Fibroblast of lung (primary cell): ENCODE measurements around the gene PER2. TPM values are rescaled to one million over a fixed set of nuclear protein-coding genes. Genes with fewer than 3 reads are reported as not detected.

Experiments used
- DNase-seq, 2 donors: peaks; one replicate each; pipeline versions ENCODE4 v3.0.0 to v3.0.0-alpha.2; 2010; ENCODE audit warnings: low read depth in 2 of 2
- H2AFZ ChIP-seq: 2 replicates; pipeline ENCODE4 v1.5.1; 2012; ENCODE audit warnings: low read length, control low read depth, inconsistent platforms
- H3K27ac ChIP-seq: 2 replicates; pipeline ENCODE4 v1.5.1; 2011; ENCODE audit warnings: low read length, control low read depth; ENCODE audit not compliant: insufficient read depth
- H3K27me3 ChIP-seq: 2 replicates; pipeline ENCODE4 v1.5.1; 2011; ENCODE audit warnings: mild to moderate bottlenecking, low read length; ENCODE audit not compliant: control insufficient read depth, insufficient read depth
- H3K36me3 ChIP-seq: 2 replicates; pipeline ENCODE4 v1.5.1; 2011; ENCODE audit warnings: low read length; ENCODE audit not compliant: control insufficient read depth, insufficient read depth
- H3K4me1 ChIP-seq: 2 replicates; pipeline ENCODE4 v1.5.1; 2011; ENCODE audit warnings: low read length; ENCODE audit not compliant: control insufficient read depth, insufficient read depth; ENCODE audit errors: extremely low read depth
- H3K4me2 ChIP-seq: 2 replicates; pipeline ENCODE4 v1.5.1; 2011; ENCODE audit warnings: low read length, control low read depth; ENCODE audit not compliant: insufficient read depth; ENCODE audit errors: extremely low read depth
- H3K4me3 ChIP-seq, 4 experiments: fragments of 200-600 bp in 1 of 4; sonication (generic) in 1 of 4; replicated peaks in 1 of 4; 2 replicates each; pipeline ENCODE4 v1.5.1; 2011 to 2016; ENCODE audit warnings: low read length in 4 of 4, low read depth in 3 of 4, mild to moderate bottlenecking in 3 of 4, control low read depth in 2 of 4, inconsistent platforms in 1 of 4, mixed read lengths in 1 of 4; ENCODE audit not compliant: insufficient read depth in 1 of 4; ENCODE audit errors: control extremely low read depth in 1 of 4
- H3K79me2 ChIP-seq: 2 replicates; pipeline ENCODE4 v1.5.1; 2012; ENCODE audit warnings: mild to moderate bottlenecking, low read length, inconsistent platforms; ENCODE audit not compliant: control insufficient read depth, insufficient read depth
- H3K9ac ChIP-seq: 2 replicates; pipeline ENCODE4 v1.5.1; 2011; ENCODE audit warnings: mild to moderate bottlenecking, low read length, control low read depth; ENCODE audit not compliant: insufficient read depth
- H3K9me3 ChIP-seq: 2 replicates; pipeline ENCODE4 v1.5.1; 2012; ENCODE audit warnings: low read depth, low read length; ENCODE audit not compliant: control insufficient read depth, insufficient read depth
- H4K20me1 ChIP-seq: 2 replicates; pipeline ENCODE4 v1.5.1; 2011; ENCODE audit warnings: low read length; ENCODE audit not compliant: control insufficient read depth, insufficient read depth; ENCODE audit errors: extremely low read depth
- EZH2 ChIP-seq: IDR thresholded peaks from 2 replicates; pipeline ENCODE4 v1.5.1; 2012; ENCODE audit warnings: low read length, control low read depth, mild to moderate bottlenecking; ENCODE audit errors: missing control alignments
- polyA plus RNA-seq, 2 donors: library from polyadenylated mRNA; depleted of rRNA in 1 of 2; stranded (reverse) in 1 of 2; unstranded in 1 of 2; fragments of >200 nt; gene quantifications; 2 replicates each; pipeline ENCODE4 v1.2.1, GENCODE V29; 2011 to 2012; ENCODE audit warnings: missing spikeins in 1 of 2
- total RNA-seq: library from RNA; depleted of rRNA; stranded (reverse); fragments of >200 nt; gene quantifications from 2 replicates; pipeline ENCODE4 v1.2.1, GENCODE V29; 2014
- TF ChIP-seq, protein P1 (sequence below), 2 donors: IDR thresholded peaks in 1 of 2; conservative IDR thresholded peaks in 1 of 2; 1 replicate in 1 of 2; 2 replicates in 1 of 2; pipeline ENCODE4 v1.5.1; 2011 to 2012; ENCODE audit warnings: low read length in 2 of 2, control low read depth in 1 of 2, inconsistent platforms in 1 of 2, low read depth in 1 of 2, mild to moderate bottlenecking in 1 of 2

The PER2 gene
- total and polyA plus RNA-seq, 2 donors (not counting 1 experiment from before 2014, with no cell fraction given) = 1.9 to 4.6 TPM

DNA sequence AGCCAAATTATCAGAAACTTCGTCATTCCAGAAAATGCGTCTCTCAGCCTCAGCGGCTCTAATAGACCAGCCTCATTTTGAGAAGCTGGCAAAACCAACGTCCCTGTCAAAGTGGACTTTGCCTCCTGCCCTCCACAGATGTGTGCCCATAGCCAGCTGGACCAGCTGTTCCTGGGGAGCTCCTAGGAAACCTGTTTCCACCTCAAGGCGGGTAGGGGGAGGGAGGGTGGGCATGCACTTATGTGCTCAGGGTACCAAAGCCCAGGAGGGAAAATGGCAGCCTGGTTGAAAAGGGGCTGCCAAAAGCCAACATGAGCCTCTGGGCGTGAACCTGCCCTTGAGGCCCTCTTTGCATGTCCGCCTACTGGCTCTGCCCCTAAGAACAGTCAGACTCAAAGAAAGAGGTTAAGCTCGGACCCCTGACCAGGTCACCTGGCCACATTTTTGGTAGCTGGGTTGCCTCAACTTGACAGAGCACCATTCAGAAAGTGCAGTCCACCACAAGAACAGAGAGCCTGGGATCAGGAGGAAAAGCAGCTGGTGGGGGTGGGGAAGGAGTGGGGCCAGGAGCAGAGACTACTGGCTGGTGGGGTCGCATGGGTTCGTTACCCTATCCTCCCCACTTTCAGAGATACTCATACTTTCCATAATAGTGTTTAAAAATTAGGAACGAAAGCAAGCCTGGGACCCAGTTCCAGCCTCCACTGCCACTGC lies 3.5 kb downstream of the PER2 start:
- H3K4me3 ChIP-seq = no peak overlapping the region
- peaks cover 23% of the 10 kb centered on the region for H3K4me1 ChIP-seq
- H4K20me1 ChIP-seq = no peaks in the 10 kb centered on the region
- no peaks in the 10 kb centered on the region for H3K36me3 ChIP-seq
- H3K27ac ChIP-seq = peak overlapping the region; percentile 52
- H3K9me3 ChIP-seq = no peaks in the 10 kb centered on the region
- TF ChIP-seq, protein P1, sequence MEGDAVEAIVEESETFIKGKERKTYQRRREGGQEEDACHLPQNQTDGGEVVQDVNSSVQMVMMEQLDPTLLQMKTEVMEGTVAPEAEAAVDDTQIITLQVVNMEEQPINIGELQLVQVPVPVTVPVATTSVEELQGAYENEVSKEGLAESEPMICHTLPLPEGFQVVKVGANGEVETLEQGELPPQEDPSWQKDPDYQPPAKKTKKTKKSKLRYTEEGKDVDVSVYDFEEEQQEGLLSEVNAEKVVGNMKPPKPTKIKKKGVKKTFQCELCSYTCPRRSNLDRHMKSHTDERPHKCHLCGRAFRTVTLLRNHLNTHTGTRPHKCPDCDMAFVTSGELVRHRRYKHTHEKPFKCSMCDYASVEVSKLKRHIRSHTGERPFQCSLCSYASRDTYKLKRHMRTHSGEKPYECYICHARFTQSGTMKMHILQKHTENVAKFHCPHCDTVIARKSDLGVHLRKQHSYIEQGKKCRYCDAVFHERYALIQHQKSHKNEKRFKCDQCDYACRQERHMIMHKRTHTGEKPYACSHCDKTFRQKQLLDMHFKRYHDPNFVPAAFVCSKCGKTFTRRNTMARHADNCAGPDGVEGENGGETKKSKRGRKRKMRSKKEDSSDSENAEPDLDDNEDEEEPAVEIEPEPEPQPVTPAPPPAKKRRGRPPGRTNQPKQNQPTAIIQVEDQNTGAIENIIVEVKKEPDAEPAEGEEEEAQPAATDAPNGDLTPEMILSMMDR (conservative IDR thresholded peaks at IDR 0.05 in 1 of 2, IDR thresholded peaks at IDR 0.05 in 1 of 2; ENCODE audit: low read depth in 1 of 2, low read length in 2 of 2) = no peak
- no peak for TF ChIP-seq EZH2
- peak overlapping the region; percentile 15 for H3K4me2 ChIP-seq
- no peak overlapping the region for H2AFZ ChIP-seq
- peaks cover 1% of the 10 kb centered on the region for H3K79me2 ChIP-seq
- H3K27me3 ChIP-seq = no peaks in the 10 kb centered on the region
- H3K9ac ChIP-seq = no peak overlapping the region
- no peak for DNase-seq

DNA sequence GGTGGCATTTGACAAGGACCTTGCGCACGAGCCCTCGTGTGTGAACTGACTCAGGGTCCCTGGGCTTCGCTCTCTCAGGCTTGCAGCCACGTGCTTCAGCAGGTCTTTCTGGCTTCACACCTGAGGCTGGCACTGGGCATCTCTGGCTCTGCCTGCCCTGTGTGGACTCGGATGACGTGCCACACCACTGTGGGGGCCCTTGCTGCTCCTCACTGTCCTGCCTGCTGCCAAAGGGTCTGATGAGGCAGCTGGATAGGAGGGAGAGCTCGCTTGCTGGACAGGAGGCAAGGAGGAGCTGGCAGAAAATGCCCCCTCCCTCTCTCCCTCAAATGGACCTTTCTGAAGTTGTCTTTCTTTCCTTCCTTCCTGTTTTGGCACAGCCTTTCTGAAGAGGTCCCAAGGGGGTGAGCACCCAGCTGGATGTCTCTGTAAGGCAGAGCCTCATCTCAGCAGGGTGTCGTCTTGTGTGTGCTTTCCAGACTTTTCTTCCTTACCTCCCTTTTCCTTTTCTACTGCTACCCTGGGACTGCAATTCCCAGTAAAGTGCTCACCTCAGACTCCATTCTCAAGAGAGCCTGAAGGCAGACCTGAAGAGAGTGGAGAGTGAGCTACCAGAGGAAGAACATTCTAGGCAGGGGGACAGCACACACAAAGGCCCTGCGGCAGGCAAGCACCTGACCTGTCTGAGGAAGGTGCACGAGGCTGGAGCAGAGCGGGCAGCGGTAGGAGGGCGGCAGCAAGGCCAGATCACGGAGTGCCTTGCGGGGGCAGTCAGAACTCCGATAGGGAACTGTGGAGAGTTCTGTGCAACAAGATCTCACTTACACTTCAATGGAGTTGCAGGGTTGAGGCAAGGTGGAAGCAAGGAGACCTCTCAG lies 5.3 kb downstream of the PER2 start:
- H3K36me3 ChIP-seq = no peaks in the 10 kb centered on the region
- no peak for TF ChIP-seq EZH2
- TF ChIP-seq, protein P1 (conservative IDR thresholded peaks at IDR 0.05 in 1 of 2, IDR thresholded peaks at IDR 0.05 in 1 of 2; ENCODE audit: low read depth in 1 of 2, low read length in 2 of 2) = no peak
- peaks cover 1% of the 10 kb centered on the region for H3K79me2 ChIP-seq
- H3K27ac ChIP-seq = no peak overlapping the region
- DNase-seq = no peak
- no peak overlapping the region for H3K4me3 ChIP-seq
- H3K4me1 ChIP-seq = peaks cover 21% of the 10 kb centered on the region
- H3K4me2 ChIP-seq = no peak overlapping the region
- H3K9ac ChIP-seq = no peak overlapping the region
- no peaks in the 10 kb centered on the region for H3K27me3 ChIP-seq
- H3K9me3 ChIP-seq = no peaks in the 10 kb centered on the region
- no peaks in the 10 kb centered on the region for H4K20me1 ChIP-seq
- no peak overlapping the region for H2AFZ ChIP-seq

DNA sequence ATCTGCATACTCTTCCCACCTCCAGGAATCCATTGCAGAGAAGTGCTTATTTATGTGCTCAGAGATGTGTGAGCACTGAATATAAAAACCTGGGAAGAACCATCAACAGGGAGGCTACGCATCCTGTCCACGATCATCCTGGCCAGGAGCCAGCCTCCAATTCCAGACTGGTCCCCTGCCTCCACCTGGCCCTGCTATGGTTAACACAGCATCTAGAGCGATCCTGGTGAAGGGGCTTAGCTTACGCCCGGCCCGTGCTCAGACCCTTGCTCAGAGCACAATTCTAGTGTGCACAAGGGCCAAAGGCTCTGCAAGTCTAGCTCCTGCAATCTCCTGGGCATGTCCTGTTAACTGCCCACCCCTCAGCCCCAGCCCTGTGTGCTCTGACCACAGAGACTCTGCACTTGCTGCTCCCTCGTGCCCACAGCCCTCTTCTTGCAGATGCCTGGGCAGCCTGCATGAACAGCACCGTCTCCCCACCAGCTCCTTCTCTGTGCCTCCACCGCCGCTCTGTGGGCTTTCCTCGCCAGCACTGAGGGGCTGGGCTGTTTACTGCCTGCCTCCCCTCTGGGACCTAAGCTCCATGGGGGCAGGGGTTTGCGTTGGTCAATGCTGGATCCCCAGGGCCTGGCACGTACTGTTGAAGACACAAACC lies 6.5 kb downstream of the PER2 start:
- peaks cover 14% of the 10 kb centered on the region for H3K4me1 ChIP-seq
- no peaks in the 10 kb centered on the region for H3K36me3 ChIP-seq
- DNase-seq = no peak
- no peak overlapping the region for H3K4me2 ChIP-seq
- H3K27me3 ChIP-seq = no peaks in the 10 kb centered on the region
- no peak for TF ChIP-seq EZH2
- TF ChIP-seq, protein P1 (conservative IDR thresholded peaks at IDR 0.05 in 1 of 2, IDR thresholded peaks at IDR 0.05 in 1 of 2; ENCODE audit: low read depth in 1 of 2, low read length in 2 of 2) = no peak
- no peak overlapping the region for H3K27ac ChIP-seq
- H3K9me3 ChIP-seq = no peaks in the 10 kb centered on the region
- H4K20me1 ChIP-seq = no peaks in the 10 kb centered on the region
- no peak overlapping the region for H2AFZ ChIP-seq
- H3K4me3 ChIP-seq = no peak overlapping the region
- H3K9ac ChIP-seq = no peak overlapping the region
- peaks cover 1% of the 10 kb centered on the region for H3K79me2 ChIP-seq
